Endothelial cell (in vitro differentiated cells): ENCODE measurements around the gene CLEC3B. TPM values are rescaled to one million over a fixed set of nuclear protein-coding genes. Genes with fewer than 3 reads are reported as not detected.

Source experiments
- DNase-seq: peaks from one replicate; pipeline ENCODE4 v3.0.0; 2021; ENCODE audit warnings: low spot score
- H3K27ac Mint-ChIP-seq: one replicate; pipeline ENCODE4 v1.8.0; 2021; ENCODE audit warnings: mixed read lengths, inconsistent platforms; ENCODE audit not compliant: unreplicated experiment
- H3K27me3 Mint-ChIP-seq: one replicate; pipeline ENCODE4 v1.8.0; 2021; ENCODE audit warnings: mild to moderate bottlenecking, moderate library complexity, mixed read lengths, inconsistent platforms; ENCODE audit not compliant: unreplicated experiment
- H3K36me3 Mint-ChIP-seq: one replicate; pipeline ENCODE4 v1.8.0; 2021; ENCODE audit warnings: mild to moderate bottlenecking, low read depth, mixed read lengths, inconsistent platforms; ENCODE audit not compliant: unreplicated experiment
- H3K4me1 Mint-ChIP-seq: one replicate; pipeline ENCODE4 v1.8.0; 2021; ENCODE audit warnings: mild to moderate bottlenecking, mixed read lengths, inconsistent platforms; ENCODE audit not compliant: unreplicated experiment
- H3K4me3 Mint-ChIP-seq: one replicate; pipeline ENCODE4 v1.8.0; 2021; ENCODE audit warnings: mild to moderate bottlenecking, mixed read lengths, inconsistent platforms; ENCODE audit not compliant: unreplicated experiment
- H3K9me3 Mint-ChIP-seq: one replicate; pipeline ENCODE4 v1.8.0; 2021; ENCODE audit warnings: mixed read lengths, inconsistent platforms; ENCODE audit not compliant: unreplicated experiment
- total RNA-seq: library from RNA; stranded (reverse); fragmentation: NEBNext Ultra II Directional; extraction: Animal tissue kit (Norgen Biotek cat#: 25700); gene quantifications from one replicate; pipeline ENCODE4 v1.2.1, GENCODE V29; 2021; ENCODE audit not compliant: unreplicated experiment
- TF ChIP-seq, protein P1 (sequence below): fragments of 200-600 bp; sonication (generic); IDR thresholded peaks from one replicate; pipeline ENCODE4 v1.5.0; 2021; ENCODE audit warnings: antibody characterized with exemption; ENCODE audit not compliant: unreplicated experiment

CLEC3B gene
- total RNA-seq, 1 donor from 2014 or later = 0.41 TPM

DNA sequence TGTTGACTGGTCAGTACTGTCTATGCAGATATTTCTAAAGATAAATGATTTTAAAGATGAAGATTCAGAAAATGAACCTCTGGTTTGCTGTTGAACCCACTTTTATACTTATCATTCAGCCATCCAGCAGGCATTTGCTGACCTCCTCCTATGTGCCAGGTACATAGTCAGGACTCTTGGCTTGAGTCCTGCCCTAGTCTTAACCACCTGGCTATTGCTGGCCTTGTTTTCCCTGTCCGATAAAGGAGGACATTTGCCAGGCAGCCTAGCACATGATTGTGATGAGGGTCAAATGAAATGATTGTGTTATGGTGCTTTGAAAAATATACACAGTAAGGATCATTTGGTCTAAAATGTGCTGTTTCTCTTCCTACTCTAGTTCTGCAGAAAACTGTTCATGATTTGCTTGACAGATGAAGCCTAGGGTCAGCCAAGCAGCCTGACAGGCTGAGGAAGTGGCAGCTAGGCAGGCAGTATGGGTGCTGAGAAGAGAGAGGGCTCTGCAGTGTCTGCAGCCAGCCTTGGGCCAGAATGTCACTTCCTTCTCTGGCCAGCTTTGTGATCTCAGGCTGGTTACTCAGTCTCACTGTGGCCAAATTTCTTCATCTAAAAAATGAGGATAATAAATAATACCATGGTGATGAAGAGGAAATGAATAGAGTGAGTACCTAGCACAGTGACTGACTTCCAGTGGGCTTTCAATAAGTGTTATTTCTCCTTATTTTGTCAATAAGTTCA is 36.3 kb upstream of the CLEC3B start:
- H3K4me1 Mint-ChIP-seq = peaks cover 9% of the 10 kb centered on the region
- H3K4me3 Mint-ChIP-seq = no peak overlapping the region
- TF ChIP-seq, protein P1, sequence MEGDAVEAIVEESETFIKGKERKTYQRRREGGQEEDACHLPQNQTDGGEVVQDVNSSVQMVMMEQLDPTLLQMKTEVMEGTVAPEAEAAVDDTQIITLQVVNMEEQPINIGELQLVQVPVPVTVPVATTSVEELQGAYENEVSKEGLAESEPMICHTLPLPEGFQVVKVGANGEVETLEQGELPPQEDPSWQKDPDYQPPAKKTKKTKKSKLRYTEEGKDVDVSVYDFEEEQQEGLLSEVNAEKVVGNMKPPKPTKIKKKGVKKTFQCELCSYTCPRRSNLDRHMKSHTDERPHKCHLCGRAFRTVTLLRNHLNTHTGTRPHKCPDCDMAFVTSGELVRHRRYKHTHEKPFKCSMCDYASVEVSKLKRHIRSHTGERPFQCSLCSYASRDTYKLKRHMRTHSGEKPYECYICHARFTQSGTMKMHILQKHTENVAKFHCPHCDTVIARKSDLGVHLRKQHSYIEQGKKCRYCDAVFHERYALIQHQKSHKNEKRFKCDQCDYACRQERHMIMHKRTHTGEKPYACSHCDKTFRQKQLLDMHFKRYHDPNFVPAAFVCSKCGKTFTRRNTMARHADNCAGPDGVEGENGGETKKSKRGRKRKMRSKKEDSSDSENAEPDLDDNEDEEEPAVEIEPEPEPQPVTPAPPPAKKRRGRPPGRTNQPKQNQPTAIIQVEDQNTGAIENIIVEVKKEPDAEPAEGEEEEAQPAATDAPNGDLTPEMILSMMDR = no peak
- no peak overlapping the region for H3K27ac Mint-ChIP-seq
- peaks cover 37% of the 10 kb centered on the region for H3K36me3 Mint-ChIP-seq
- H3K27me3 Mint-ChIP-seq = peaks cover 2% of the 10 kb centered on the region
- no peak for DNase-seq
- H3K9me3 Mint-ChIP-seq = no peaks in the 10 kb centered on the region

- TF ChIP-seq, protein P1 = no peak
- DNase-seq = no peak
- H3K9me3 Mint-ChIP-seq = no peaks in the 10 kb centered on the region
- H3K27me3 Mint-ChIP-seq = peaks cover 2% of the 10 kb centered on the region
- H3K27ac Mint-ChIP-seq = no peak overlapping the region
- no peak overlapping the region for H3K4me3 Mint-ChIP-seq
- H3K36me3 Mint-ChIP-seq = peaks cover 28% of the 10 kb centered on the region
- H3K4me1 Mint-ChIP-seq = peaks cover 9% of the 10 kb centered on the region
These were observed 34.8 kb upstream of the CLEC3B start for GRCh38 chr3:44991326-44991725.

DNA sequence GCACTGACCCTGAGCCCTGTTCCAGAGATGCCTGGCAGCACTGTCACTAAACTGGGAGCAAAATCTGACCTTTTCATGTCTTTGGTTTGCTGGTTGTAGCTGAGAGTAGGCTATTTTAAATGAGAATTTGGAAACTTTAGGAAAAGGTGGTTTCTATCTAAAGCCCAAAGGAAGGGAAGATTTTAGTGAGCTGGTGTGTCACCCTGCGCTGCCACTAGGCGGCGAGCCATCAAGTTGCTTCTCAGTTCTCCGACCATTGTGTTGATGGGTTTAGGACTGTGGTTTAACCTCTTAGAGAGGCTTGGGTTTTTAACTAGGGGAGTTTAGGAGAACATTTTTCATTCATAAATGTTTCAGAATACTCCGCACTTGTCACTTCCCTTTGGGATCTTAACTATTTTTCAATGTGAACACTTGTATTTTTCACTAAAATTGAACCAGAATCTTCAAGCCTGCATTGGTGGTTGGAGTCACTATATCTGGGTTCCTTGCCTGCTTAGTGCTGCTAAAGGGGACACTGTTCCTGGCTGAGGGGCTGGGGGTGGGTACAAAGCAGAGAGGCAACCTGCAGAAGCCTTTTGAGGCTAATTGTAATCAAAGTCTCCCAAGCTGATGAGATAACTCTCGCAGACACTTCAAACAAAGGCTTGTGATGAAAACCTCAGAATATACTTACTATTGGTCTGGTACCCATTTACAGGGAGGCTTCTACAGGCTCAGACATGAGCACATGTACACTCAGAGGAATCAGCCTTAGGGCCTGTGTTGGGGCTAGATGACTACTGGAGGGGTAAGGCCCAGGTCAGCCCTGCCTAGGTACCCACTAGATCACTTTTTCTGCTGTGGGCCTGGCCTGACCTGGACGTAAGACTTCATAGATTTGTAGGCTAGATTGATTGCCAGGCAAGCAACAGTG is 33.3 kb upstream of the CLEC3B start:
- Mint-ChIP-seq H3K4me3 (no peak overlapping the region), H3K27me3 (peaks cover 2% of the 10 kb centered on the region), H3K27ac (no peak overlapping the region), H3K36me3 (peaks cover 37% of the 10 kb centered on the region), H3K4me1 (peaks cover 9% of the 10 kb centered on the region), H3K9me3 (no peaks in the 10 kb centered on the region)
- TF ChIP-seq, protein P1 = peak; percentile 95
- peak; percentile 43 for DNase-seq

DNA sequence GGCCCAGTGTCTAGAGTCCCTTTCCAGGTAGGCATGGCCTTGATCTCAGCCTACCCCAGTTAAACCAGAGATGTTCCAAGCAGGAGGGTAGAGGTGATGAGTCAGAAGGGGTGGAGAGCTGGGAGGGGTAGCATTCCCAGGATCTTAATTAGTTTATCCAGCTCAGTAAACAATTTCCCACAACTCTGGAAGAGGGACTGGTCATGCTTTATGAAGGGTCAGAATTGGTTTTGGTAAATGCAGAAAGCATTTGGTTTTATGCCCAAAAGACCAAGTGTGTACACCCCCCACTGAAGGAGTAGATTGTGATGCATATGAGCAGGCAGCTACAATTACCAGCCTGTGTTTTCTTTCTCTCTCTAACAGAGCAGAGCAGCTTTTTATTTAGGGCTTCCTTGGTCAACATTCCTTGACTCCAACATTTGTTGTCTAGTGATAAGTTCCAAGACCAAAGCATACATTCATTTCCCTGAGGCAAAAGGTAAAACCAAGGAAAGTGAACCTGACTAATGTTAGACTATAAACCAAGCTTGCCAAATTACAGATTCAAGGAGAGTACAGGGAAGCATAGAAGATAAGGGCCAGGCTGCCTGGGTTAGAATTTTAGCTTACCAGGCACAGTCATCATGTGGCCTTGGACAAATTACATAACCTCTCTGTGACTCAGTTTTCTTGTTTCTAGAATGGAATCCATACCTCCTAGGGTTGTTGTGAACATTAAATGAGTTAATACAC is 32.5 kb upstream of the CLEC3B start:
- Mint-ChIP-seq H3K4me3 (no peak overlapping the region), H3K9me3 (no peaks in the 10 kb centered on the region), H3K27me3 (peaks cover 2% of the 10 kb centered on the region), H3K36me3 (peaks cover 37% of the 10 kb centered on the region), H3K4me1 (peaks cover 9% of the 10 kb centered on the region), H3K27ac (no peak overlapping the region)
- TF ChIP-seq, protein P1 = no peak
- no peak for DNase-seq
